Measurements from ENCODE around the gene MIEF1. TPM values are rescaled to one million over a fixed set of nuclear protein-coding genes. Genes with fewer than 3 reads are reported as not detected.

MIEF1 gene
- polyA plus RNA-seq, 1 experiment = 21.0 TPM

- POLR2A ChIA-PET = no interaction called here
- Histone ChIP-seq H3K36me3 (ENCODE audit: control insufficient read depth, insufficient read depth, low read length) (no peaks in the 10 kb centered on the region), H3K4me3 (ENCODE audit: low read depth, low read length) (no peak overlapping the region), H3K27me3 (ENCODE audit: control insufficient read depth, insufficient read depth, low read length) (peaks cover 17% of the 10 kb centered on the region)
- CTCF ChIA-PET = interaction anchor here (1.0 kb wide), 1 partner anchor 18 kb away, joined by 4 read pairs; no protein-coding TSS in a partner anchor
- no peak for TF ChIP-seq CTCF (IDR thresholded peaks at IDR 0.05; ENCODE audit: insufficient read depth, low read depth, low read length)
- DNase-seq (ENCODE audit: low read depth) = no peak
Observed at GRCh38 chr22:39462443-39463221, 39.5 kb upstream of the MIEF1 start.

DNA sequence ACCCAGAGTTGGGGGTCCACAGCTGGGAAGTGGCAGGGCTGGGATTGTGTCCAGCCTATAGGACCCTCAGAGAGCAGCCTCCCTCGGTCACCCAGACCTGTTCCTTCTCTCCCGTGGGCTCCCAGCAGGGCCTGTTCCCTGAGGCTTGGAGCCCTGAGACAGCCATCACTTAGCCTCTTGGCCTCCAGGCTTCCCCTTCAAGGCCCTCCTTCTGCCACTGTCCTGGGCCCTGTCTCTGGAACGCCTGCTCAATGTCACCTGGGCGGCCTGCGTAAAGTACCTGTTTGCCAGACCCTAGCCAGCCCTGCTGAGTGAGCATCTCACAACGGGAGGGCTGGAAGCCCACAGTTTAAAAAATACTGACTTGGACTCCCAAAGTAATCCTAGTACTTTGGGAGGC, 38.8 kb upstream of the MIEF1 start:
- no peak for TF ChIP-seq CTCF (IDR thresholded peaks at IDR 0.05; ENCODE audit: insufficient read depth, low read depth, low read length)
- Histone ChIP-seq H3K4me3 (ENCODE audit: low read depth, low read length) (no peak overlapping the region), H3K27me3 (ENCODE audit: control insufficient read depth, insufficient read depth, low read length) (peaks cover 13% of the 10 kb centered on the region), H3K36me3 (ENCODE audit: control insufficient read depth, insufficient read depth, low read length) (no peaks in the 10 kb centered on the region)
- CTCF ChIA-PET = no interaction called here
- no peak for DNase-seq (ENCODE audit: low read depth)
- POLR2A ChIA-PET = no interaction called here

DNA sequence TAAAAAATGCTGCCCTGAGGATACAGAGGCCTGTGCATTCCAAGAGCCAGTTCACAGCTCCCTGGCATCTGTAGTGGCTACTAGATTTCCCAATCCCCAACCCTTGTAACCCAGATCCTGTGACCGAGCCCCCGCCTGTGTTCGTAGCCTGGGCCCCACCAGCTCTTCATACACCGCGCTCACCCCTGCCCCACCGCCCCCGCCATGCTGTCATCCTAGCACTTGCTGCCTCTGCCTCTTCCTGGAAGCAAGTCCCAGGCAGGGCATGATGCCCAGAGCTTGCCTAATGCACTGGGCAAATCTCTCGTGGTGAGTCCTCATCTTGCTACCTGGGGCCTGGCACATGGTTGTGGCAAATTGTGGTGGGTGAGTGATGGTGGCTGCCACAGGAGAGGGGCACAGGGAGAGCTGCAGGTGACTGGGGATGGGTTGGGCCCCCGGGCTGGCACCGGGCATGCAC, 38.1 kb upstream of the MIEF1 start:
- DNase-seq (ENCODE audit: low read depth) = no peak
- POLR2A ChIA-PET = no interaction called here
- TF ChIP-seq CTCF (IDR thresholded peaks at IDR 0.05; ENCODE audit: insufficient read depth, low read depth, low read length) = no peak

DNA sequence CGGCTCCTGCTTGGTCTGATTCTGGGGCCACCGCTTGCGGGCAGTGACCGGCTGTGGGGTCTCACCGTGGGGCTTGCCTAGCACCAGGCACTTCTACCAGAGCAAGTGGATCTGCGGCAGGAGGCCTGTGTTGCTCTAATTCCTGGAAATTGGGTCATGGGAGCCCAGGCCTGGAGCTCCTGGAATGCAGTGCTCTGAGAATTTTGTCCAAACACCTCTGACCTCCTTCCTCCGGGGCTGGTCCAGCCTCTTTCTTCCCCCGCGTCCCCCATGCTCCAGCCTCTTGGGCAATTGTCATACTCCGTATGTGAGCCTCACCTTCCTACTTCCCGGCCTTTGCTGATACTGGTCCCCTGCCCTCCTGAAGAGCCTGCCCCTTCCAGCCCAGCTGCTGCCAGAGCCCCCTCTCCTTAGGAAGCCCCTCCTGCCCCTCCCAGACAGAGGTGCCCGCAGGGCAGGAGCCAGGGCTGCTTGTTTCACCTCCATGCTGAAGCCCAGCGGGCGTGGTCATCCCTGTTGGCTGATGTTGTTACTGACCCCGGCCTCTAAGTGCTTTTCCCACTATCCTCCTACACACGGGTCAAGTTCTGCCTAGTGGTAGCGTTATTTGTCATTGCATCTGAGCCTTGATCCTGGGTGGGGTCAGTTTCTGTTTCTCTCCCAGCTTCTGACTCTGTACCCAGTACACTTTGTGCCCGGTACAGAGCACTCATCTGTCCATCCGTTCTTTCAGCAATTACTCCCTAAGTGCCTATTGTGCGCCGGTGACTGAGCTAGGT, 35.7 kb upstream of the MIEF1 start:
- Histone ChIP-seq H3K4me3 (ENCODE audit: low read depth, low read length) (no peak overlapping the region), H3K27me3 (ENCODE audit: control insufficient read depth, insufficient read depth, low read length) (no peaks in the 10 kb centered on the region), H3K36me3 (ENCODE audit: control insufficient read depth, insufficient read depth, low read length) (no peaks in the 10 kb centered on the region)
- ChIA-PET POLR2A (no interaction called here), CTCF (interaction anchor here (1.5 kb wide), 1 partner anchor 149 kb away, joined by 3 read pairs; no protein-coding TSS in a partner anchor)
- no peak for TF ChIP-seq CTCF (IDR thresholded peaks at IDR 0.05; ENCODE audit: insufficient read depth, low read depth, low read length)
- no peak for DNase-seq (ENCODE audit: low read depth)

More for the DNA sequence above, 38.1 kb upstream of the MIEF1 start:
- Histone ChIP-seq H3K4me3 (ENCODE audit: low read depth, low read length) (no peak overlapping the region), H3K36me3 (ENCODE audit: control insufficient read depth, insufficient read depth, low read length) (no peaks in the 10 kb centered on the region), H3K27me3 (ENCODE audit: control insufficient read depth, insufficient read depth, low read length) (peaks cover 7% of the 10 kb centered on the region)
- CTCF ChIA-PET = interaction anchor here (0.6 to 0.7 kb wide), 2 partner anchors 12 to 599 kb away, joined by 3 to 5 read pairs; no protein-coding TSS in a partner anchor

DNA sequence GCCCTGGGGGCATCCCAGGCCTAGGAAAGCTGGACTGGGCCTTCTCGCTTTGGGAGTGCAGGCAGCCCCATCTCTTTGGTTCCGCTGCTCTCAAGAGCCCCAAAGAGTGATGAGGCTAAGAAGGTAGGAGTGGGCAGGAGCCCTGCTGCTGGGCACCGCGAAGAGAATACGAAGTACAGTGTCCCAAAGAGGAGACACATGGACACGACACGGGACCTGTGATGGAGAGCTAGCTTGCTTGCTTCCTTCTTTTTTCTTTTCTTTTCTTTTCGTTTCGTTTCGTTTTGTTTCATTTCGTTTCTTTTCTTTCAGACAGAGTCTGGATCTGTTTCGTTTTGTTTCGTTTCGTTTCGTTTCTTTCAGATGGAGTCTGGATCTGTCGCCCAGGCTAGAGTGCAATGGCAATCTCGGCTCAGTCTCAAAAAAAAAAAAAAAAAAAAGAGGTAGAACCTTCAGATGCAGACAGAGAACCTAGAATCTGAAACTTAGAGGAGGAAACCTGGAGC, 34.6 kb upstream of the MIEF1 start:
- TF ChIP-seq CTCF (IDR thresholded peaks at IDR 0.05; ENCODE audit: insufficient read depth, low read depth, low read length) = no peak
- no peaks in the 10 kb centered on the region for H3K36me3 ChIP-seq (ENCODE audit: control insufficient read depth, insufficient read depth, low read length)
- no peaks in the 10 kb centered on the region for H3K27me3 ChIP-seq (ENCODE audit: control insufficient read depth, insufficient read depth, low read length)
- ChIA-PET POLR2A (interaction anchor here (0.5 kb wide), 1 partner anchor 149 kb away, joined by 3 read pairs; no protein-coding TSS in a partner anchor), CTCF (interaction anchor here (1.5 to 1.8 kb wide), 2 partner anchors 20 to 150 kb away, joined by 3 to 4 read pairs; no protein-coding TSS in a partner anchor)
- H3K4me3 ChIP-seq (ENCODE audit: low read depth, low read length) = no peak overlapping the region
- no peak for DNase-seq (ENCODE audit: low read depth)
